Measurements from ENCODE around the gene CDK2AP2.
"Not testable (repeated sequence)": the region's sequence is repeated elsewhere in the genome, so short reads cannot be mapped to it uniquely, and the experiment has no call there.

CDK2AP2 gene

GRCh38 chr11:67489885-67490726, 17.9 kb downstream of the CDK2AP2 start:
- no peak for DNase-seq

GRCh38 chr11:67489203-67489884, 18.6 kb downstream of the CDK2AP2 start:
- no peak for DNase-seq

- DNase-seq, result no peak
Observed at GRCh38 chr11:67486481-67487195, 21.3 kb downstream of the CDK2AP2 start.

GRCh38 chr11:67485873-67486361, 22.0 kb downstream of the CDK2AP2 start:
- DNase-seq, result not testable (repeated sequence)

- DNase-seq, result peak; percentile 60 to 78 (median 72)
Observed at GRCh38 chr11:67484847-67485311, 23.1 kb downstream of the CDK2AP2 start.

DNA sequence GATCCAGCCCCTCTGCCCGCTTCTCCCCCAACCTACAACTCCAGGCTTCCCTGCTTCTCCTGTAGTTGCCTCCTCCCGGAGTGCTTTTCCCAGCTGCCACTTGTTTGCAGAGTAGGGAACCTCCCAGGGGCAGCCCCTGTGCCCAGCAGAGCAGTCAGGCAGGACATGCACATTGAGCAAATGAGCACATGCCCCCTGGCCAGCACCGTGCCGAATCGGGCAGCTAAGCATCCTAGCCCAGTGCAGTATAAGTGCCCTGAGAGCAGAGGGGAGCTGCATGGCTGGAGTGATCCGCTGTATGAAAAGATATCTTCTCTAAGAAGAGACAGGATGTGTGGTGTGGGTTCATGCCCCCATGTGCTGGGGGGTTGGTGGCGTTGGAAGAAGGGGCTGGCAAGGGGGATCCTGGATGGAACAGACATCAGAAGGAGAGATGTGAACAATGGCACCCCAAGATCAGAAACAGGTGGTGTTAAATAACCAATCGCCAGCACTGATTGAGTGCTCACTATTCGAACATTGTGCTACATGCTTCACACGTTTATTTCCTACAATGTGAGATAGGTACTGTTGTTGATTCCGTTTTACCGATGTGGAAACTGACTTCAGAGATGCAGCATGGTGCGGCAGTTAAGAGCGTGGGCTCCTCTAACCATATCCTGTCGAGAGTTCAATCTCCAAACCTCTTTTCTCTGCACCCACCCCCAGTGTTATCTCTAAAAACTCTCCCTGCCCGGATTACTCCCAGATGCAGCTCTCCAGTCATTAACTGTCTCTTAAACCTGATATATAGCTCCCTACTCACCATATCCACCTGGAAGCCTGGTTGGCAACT, 23.9 kb downstream of the CDK2AP2 start:
- DNase-seq, result no peak

DNA sequence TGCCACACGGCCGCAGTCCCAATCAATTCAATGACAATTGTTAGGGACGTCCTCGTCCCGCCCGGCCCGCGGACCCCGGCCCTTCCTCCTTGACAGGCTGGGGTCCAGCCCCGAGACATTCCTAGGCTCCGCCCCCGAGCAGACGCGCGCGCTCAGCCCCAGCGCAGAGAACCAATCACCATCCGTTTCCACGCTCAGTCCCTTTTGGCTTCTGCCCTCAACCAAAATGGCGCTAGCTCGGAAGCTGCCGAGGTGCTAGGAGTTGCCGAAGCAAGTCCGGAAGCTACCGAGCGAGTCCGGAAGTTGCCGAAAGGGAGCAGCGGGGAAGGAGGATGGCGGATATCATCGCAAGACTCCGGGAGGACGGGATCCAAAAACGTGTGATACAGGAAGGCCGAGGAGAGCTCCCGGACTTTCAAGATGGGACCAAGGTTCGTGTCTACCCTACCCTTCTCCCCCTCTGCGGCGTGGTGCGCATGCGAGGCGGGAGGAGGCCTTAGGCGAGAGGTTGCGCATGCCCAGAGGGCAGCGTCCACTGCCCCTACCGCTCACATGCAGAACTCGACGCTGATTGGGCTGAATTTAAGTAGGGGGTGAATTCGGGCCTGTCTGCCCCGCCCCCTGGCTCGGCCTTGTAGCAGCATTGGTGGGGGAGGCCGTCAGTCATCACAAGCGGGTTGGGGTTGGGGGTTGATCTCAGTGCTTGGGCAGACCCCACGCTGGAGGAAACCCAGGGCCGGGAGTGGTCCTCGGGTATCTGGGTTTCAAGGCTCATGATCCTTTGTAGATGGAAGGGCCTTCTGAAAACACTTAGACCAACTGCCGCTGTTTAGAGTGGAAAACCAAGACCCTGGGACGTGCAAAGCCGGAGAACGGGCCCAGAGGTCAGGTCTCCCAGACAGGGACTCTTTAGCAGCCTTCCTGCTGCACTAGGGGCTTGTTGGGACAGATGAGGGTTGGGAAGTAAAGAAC, 24.8 kb downstream of the CDK2AP2 start, which contains the start of gene AIP:
AIP (plus strand) TSS at position 200 of the 972 bp plus-strand sequence; CDS start at position 333, 133 bp downstream.
- DNase-seq, result peak; percentile 98 to 99 (median 98)

- peak in 3 of 4 experiments; percentile 49 to 85 (median 80) for DNase-seq
Observed at GRCh38 chr11:67482275-67482826, 25.6 kb downstream of the CDK2AP2 start.

- DNase-seq, result not testable (repeated sequence)
Observed at GRCh38 chr11:67477344-67478050, 30.5 kb downstream of the CDK2AP2 start.

DNA sequence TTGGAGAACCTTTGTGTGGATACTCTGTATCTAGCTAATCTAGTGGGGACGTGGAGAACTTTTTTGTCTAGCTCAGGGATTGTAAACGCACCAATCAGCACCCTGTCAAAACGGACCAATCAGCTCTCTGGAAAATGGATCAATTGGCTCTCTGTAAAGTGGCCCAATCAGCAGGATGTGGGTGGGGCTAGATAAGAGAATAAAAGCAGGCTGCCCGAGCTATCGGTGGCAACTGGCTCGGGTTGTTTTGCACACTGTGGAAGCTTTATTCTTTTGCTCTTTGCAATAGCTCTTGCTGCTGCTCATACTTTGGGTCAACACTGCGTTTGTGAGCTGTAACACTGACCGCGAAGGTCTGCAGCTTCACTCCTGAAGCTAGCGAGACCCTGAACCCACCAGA, 31.3 kb downstream of the CDK2AP2 start:
- not testable (repeated sequence) for DNase-seq

DNA sequence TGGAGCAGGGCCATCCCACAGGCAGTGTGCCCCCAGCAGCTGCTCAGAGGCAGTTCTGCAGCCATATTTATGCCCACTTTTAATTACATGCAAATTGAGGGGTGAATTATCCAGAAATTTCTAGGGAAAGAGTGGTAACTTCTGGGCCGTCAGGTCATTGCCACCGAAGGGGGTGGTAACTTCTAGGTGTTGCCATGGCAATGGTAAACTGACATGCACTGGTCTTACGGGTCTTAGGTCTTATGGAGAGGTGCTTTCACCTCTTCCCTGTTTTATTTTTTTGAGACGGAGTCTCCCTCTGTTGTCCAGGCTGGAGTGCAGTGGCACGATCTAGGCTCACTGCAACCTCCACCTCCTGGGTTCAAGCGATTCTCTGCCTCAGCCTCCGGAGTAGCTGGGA, 35.1 kb downstream of the CDK2AP2 start:
- no peak for DNase-seq

GRCh38 chr11:67470337-67471002, 37.5 kb downstream of the CDK2AP2 start:
- no peak for DNase-seq

DNA sequence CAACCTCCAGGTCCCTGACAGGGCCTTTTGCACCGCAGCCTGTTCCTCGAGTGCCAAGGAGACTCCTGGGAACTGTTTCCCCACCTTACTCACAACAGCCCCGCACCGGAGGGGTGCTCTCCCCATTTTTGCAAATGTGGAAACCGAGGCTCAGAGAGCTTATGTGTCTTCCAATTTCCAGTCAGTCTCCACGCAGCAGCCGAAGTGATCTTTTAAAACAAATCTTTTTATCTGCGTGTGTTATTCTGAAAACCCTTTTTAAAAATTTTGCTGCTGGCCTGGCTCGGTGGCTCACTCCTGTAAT, 38.5 kb downstream of the CDK2AP2 start:
- DNase-seq, result no peak

DNA sequence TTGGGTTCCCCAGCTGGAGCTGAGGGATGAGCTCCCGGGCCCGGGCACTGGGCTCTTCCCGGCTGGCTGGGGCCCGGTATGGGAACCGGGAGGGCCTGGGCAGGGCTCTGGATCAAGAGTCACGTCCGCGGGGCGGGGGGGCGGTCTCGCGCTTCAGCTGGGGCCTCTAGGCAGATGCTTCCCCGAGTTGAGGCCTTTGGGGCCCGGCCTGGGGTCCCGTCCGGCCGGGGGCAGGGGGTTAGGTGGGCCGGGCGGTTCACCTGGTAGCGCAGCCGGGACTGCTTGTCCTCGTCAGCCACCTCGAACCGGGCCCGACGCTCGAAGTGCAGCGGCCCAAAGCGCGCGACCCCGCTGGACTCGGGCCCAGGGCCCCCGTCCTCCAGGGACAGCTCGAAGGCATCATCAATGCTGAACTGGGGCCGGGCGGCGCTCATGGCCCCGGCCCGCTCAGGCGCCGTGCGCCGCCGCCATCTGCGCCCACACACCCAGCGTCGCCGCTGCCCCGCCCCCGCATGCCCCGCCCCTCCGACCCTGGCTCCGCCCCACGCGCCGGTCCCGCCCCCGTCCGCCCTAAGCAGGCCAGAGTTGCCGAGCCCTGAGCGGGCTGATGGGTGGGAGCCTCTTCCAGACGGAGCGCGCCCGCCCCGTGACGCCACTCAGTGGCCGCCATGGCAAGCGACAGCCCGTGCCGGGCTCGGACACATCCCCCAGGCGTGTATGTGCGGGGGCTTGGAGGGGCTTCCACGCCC, 39.0 kb downstream of the CDK2AP2 start, which contains the start of gene TMEM134:
TMEM134 (minus strand) TSS at position 493 of the 749 bp plus-strand sequence; CDS start at position 434, 59 bp downstream.
- DNase-seq, result peak; percentile 96 to 99 (median 97)

GRCh38 chr11:67468456-67468758, 39.6 kb downstream of the CDK2AP2 start:
- DNase-seq, result no peak

DNA sequence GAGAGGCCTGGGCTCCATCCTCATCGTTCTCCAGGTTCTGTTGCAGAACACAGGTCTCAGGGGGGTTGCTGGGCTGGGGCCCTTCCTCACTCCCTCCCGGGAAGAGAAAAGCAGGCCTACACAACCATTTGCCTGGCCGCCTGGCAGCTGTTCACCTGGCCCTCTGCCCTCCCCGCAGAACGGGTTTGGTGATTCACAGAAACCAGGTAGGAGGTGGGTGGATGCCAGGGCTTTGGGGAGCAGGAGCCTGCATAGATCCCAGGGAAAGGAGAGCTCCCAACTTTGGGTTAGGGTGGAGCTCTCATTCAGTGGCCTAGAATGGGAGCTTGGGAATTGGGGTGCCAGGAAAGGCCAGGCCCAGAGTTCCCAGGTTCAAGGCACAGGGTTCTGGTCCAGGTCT, 39.9 kb downstream of the CDK2AP2 start:
- no peak for DNase-seq

DNA sequence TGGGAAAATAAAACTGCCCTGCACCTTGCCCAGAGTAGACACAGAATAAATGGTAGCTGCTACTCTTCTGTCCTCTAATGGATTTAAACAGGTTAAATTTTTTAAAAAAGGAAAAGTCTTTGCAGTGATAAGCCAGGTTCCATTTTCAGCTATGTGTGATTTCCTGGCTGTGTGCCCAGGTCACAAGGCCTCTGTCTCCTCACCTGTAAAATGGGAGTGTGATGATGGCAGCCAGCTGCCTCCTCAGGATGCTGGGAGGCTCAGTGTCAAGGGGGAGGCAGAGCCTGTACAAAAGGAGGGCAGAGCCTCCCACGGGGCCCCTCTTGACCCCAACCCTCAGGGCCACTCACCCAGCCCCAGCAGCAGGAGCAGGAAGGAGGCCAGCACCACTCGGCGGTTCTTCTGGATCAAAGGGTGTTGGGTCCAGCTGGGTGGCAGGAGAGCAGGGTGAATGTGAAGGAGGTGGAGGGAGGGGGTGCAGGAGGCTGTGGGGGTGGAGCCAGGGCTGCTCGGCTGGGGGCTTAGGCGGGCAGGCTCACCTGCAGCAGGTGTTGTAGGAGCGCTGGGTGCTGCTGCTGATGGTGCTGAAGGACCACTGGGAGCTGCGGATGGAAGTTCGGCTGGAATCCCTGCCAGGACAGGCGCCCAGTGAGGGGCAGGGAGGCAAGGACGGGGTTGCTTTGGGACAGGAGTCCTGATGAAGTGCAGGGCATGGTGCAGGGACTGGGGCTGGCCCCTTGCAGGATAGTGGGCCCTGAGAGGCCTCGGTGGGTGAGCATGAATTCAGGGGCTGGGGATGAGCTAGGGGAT, 40.8 kb downstream of the CDK2AP2 start:
- no peak for DNase-seq

DNA sequence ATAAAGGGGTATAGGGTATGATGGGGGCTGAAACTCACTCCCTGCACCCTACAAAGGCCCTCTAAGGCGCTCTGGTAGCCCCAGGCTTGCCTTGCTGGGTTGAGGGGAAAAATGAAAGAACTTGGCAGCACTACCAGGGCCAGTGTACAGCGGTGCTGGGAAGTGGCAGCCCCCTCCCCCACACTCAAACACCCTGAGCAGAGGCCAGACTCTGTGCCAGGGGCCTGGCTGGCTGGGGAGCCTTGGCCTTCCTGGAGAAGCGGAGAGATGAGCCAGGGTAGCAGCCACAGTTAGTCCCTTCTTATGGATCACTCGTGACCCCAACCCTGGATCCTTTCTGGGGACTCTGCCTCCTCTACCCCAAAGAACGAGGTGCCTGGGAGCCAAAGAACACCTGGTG, 41.6 kb downstream of the CDK2AP2 start:
- no peak for DNase-seq

All from suppressor macrophage (primary cell).